ENCODE data around the gene KCP.

Gene KCP

DNA sequence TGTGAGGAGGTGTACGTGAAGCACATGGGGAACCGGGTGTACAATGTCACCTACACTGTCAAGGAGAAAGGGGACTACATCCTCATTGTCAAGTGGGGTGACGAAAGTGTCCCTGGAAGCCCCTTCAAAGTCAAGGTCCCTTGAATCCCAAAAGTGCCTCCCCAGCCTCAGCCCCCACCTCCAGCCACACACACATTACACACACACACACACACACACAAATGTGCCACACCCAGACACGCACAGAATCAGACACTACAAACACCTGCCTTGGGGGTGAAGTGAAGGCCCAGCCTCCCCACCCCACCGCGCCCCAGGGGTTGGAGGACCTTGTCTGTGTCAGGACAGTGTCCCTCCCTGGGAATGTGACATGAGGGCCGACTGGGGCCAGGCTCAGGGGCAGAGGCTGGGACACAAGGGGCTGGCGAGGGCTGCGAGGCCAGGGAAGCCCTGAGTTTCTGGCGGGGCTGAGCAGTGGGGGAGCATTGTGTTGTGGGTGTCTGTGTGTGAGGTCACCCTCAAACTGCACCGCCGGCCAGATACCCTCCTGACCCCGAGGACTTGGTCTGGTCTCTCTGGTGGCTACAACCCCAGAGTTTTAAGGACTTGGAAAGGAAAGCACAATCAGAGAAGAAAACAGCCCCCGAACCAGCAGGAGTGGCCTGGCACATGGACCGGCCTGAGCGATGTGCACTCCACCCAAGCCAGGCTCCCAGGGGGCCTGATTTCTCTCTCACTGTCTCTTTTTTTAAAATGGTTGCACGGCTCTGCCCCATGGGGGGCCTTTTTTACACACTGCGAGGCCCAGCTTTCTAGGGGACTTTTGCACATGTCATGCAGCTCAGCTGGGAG, 51.9 kb downstream of the KCP start:
- DNase-seq = no peak
- Histone ChIP-seq H3K27ac (no peak overlapping the region), H3K27me3 (replicated peaks) (no peaks in the 10 kb centered on the region), H3K4me3 (ENCODE audit: low read depth, low read length) (no peak overlapping the region), H3K36me3 (replicated peaks) (peaks cover 61% of the 10 kb centered on the region)
- TF ChIP-seq, protein P1, sequence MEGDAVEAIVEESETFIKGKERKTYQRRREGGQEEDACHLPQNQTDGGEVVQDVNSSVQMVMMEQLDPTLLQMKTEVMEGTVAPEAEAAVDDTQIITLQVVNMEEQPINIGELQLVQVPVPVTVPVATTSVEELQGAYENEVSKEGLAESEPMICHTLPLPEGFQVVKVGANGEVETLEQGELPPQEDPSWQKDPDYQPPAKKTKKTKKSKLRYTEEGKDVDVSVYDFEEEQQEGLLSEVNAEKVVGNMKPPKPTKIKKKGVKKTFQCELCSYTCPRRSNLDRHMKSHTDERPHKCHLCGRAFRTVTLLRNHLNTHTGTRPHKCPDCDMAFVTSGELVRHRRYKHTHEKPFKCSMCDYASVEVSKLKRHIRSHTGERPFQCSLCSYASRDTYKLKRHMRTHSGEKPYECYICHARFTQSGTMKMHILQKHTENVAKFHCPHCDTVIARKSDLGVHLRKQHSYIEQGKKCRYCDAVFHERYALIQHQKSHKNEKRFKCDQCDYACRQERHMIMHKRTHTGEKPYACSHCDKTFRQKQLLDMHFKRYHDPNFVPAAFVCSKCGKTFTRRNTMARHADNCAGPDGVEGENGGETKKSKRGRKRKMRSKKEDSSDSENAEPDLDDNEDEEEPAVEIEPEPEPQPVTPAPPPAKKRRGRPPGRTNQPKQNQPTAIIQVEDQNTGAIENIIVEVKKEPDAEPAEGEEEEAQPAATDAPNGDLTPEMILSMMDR (IDR thresholded peaks at IDR 0.05; ENCODE audit: low read depth, low read length, missing control alignments) = no peak
- in situ Hi-C loops (cut with HindIII; ENCODE audit: low pct_ligation_motif_present, low sequenced_read_pairs) = no loop called here

DNA sequence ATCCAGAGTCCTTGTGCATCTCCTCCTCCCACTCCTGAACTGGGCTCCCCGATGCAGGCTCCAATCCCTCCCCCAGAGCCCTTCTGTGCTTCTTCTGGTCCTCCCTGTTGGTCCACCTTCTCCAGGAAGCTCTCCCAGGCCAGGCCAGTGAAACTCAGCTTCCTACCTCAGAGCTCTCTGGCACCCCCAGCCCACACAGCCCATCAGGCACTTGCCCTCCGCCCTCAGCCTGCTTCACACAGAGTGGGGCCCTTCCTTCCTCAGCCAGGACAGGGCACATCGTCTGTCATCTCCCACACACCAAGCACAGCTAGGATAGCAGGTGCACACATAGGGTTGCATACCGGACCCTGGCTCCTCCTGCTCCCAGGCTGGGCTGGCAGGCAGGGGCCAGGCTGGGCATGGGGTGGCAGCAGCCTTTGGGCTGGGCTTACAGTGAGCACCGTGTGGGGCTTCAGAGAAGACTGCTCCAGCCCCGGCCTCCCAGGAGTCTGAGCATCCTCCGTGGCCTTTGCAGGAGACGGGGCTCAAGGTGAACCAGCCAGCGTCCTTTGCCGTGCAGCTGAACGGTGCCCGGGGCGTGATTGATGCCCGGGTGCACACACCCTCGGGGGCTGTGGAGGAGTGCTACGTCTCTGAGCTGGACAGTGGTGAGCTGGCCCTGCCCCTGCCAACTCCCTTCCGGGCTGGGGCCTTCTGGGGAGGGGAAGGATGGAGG, 54.3 kb downstream of the KCP start:
- TF ChIP-seq, protein P1 (IDR thresholded peaks at IDR 0.05; ENCODE audit: low read depth, low read length, missing control alignments) = no peak
- Histone ChIP-seq H3K4me3 (ENCODE audit: low read depth, low read length) (no peak overlapping the region), H3K36me3 (replicated peaks) (peaks cover 85% of the 10 kb centered on the region)

DNA sequence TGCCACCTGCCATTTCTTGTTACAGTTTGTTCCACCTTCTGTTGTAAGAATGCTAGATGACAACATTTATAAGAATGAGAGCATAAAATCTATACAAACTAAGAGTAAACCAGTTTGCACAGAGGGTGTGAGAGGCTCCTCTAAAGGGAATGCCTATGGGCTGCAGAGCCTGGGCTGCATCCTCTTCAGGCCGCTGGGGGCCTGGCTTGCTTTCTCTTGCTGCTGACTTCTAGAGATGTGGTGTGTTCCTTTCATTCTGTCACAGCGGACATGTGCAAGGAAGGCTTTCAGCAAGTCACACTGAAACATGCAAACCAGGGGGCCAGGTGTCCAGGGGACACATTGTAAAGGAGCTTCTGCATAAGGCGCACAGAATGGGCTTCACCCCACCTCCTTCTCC, 55.0 kb downstream of the KCP start:
- TF ChIP-seq, protein P1 (IDR thresholded peaks at IDR 0.05; ENCODE audit: low read depth, low read length, missing control alignments) = no peak
- in situ Hi-C loops (cut with HindIII; ENCODE audit: low pct_ligation_motif_present, low sequenced_read_pairs) = no loop called here
- Histone ChIP-seq H3K36me3 (replicated peaks) (peaks cover 87% of the 10 kb centered on the region), H3K27ac (no peak overlapping the region), H3K4me3 (ENCODE audit: low read depth, low read length) (no peak overlapping the region), H3K27me3 (replicated peaks) (no peaks in the 10 kb centered on the region)
- no peak for DNase-seq

More for the DNA sequence above, 54.3 kb downstream of the KCP start:
- DNase-seq = no peak
- no peaks in the 10 kb centered on the region for H3K27me3 ChIP-seq (replicated peaks)
- in situ Hi-C loops (cut with HindIII; ENCODE audit: low pct_ligation_motif_present, low sequenced_read_pairs) = no loop called here
- H3K27ac ChIP-seq = no peak overlapping the region

DNA sequence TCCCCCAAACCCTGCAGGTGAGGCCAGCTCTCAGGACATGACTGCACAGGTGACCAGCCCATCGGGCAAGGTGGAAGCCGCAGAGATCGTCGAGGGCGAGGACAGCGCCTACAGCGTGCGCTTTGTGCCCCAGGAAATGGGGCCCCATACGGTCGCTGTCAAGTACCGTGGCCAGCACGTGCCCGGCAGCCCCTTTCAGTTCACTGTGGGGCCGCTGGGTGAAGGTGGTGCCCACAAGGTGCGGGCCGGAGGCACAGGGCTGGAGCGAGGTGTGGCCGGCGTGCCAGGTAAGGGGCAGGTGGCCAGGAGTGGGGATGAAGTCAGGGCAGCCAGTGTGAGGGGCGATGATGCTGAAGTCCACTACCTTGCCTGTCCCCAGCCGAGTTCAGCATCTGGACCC, 56.1 kb downstream of the KCP start:
- Histone ChIP-seq H3K27me3 (replicated peaks) (no peaks in the 10 kb centered on the region), H3K36me3 (replicated peaks) (peaks cover 88% of the 10 kb centered on the region), H3K4me3 (ENCODE audit: low read depth, low read length) (no peak overlapping the region), H3K27ac (no peak overlapping the region)
- TF ChIP-seq, protein P1 (IDR thresholded peaks at IDR 0.05; ENCODE audit: low read depth, low read length, missing control alignments) = no peak
- DNase-seq = no peak
- in situ Hi-C loops (cut with HindIII; ENCODE audit: low pct_ligation_motif_present, low sequenced_read_pairs) = no loop called here

DNA sequence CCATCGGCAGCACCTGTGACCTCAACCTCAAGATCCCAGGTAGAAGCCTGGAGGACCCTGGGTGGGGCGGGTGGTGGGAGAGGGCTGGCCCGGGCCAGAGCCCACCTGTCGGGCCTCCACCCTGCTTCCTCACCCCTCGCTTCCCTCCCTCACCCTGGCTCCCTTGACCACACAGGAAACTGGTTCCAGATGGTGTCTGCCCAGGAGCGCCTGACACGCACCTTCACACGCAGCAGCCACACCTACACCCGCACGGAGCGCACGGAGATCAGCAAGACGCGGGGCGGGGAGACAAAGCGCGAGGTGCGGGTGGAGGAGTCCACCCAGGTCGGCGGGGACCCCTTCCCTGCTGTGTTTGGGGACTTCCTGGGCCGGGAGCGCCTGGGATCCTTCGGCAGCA, 56.7 kb downstream of the KCP start:
- peaks cover 87% of the 10 kb centered on the region for H3K36me3 ChIP-seq (replicated peaks)
- TF ChIP-seq, protein P1 (IDR thresholded peaks at IDR 0.05; ENCODE audit: low read depth, low read length, missing control alignments) = no peak
- DNase-seq = no peak
- no peaks in the 10 kb centered on the region for H3K27me3 ChIP-seq (replicated peaks)
- no peak overlapping the region for H3K4me3 ChIP-seq (ENCODE audit: low read depth, low read length)
- H3K27ac ChIP-seq = no peak overlapping the region
- in situ Hi-C loops (cut with HindIII; ENCODE audit: low pct_ligation_motif_present, low sequenced_read_pairs) = no loop called here
